CD14-positive monocyte (primary cell): ENCODE data around the gene TMEM187. TPM values are rescaled to one million over a fixed set of nuclear protein-coding genes. Genes with fewer than 3 reads are reported as not detected.
A peak's percentile ranks its signal among the peaks of the same experiment; 100 is the strongest.

Experiments
- DNase-seq, 3 donors: peaks; one replicate each; pipeline ENCODE4 v3.0.0-alpha.2; 2011 to 2022
- H2AFZ ChIP-seq: 2 replicates; pipeline ENCODE4 v1.6.0; 2012; ENCODE audit warnings: mild to moderate bottlenecking, low read depth, low read length, inconsistent platforms; ENCODE audit not compliant: insufficient read depth, poor library complexity, severe bottlenecking
- H3K27ac ChIP-seq, 2 donors: 1 replicate in 1 of 2; 2 replicates in 1 of 2; pipeline ENCODE4 v1.5.1; 2012 to 2013; ENCODE audit warnings: low read length in 2 of 2, control low read depth in 1 of 2, inconsistent platforms in 1 of 2, low read depth in 1 of 2, mild to moderate bottlenecking in 1 of 2
- H3K27me3 ChIP-seq, 2 donors: one replicate each; pipeline versions ENCODE4 v1.6.0 to v1.6.1; 2011 to 2013; ENCODE audit warnings: low read length in 2 of 2; ENCODE audit not compliant: control insufficient read depth in 2 of 2, insufficient read depth in 2 of 2
- H3K36me3 ChIP-seq, 2 donors: replicated peaks in 1 of 2; 1 replicate in 1 of 2; 2 replicates in 1 of 2; pipeline versions ENCODE4 v1.5.1 to v1.6.1; 2012 to 2013; ENCODE audit warnings: low read length in 2 of 2, control low read depth in 1 of 2, inconsistent platforms in 1 of 2, mild to moderate bottlenecking in 1 of 2; ENCODE audit not compliant: insufficient read depth in 2 of 2, control insufficient read depth in 1 of 2
- H3K4me1 ChIP-seq, 2 donors: 1 replicate in 1 of 2; 2 replicates in 1 of 2; pipeline versions ENCODE4 v1.5.1 to v1.6.1; 2012 to 2013; ENCODE audit warnings: low read length in 2 of 2, control low read depth in 1 of 2, inconsistent platforms in 1 of 2, mild to moderate bottlenecking in 1 of 2, moderate library complexity in 1 of 2; ENCODE audit not compliant: insufficient read depth in 2 of 2, control insufficient read depth in 1 of 2
- H3K4me2 ChIP-seq: replicated peaks from 2 replicates; pipeline ENCODE3; 2012; ENCODE audit warnings: low read length, moderate library complexity, mild to moderate bottlenecking; ENCODE audit not compliant: poor library complexity, severe bottlenecking; ENCODE audit errors: extremely low read depth
- H3K4me3 ChIP-seq, 3 experiments: fragments of 200-600 bp in 1 of 3; sonication (generic) in 1 of 3; replicated peaks in 1 of 3; 1 replicate in 2 of 3; 2 replicates in 1 of 3; pipeline ENCODE4 v1.5.1; 2011 to 2013; ENCODE audit warnings: low read length in 3 of 3, mild to moderate bottlenecking in 3 of 3, control low read depth in 2 of 3, low read depth in 2 of 3, inconsistent platforms in 1 of 3, moderate library complexity in 1 of 3
- H3K79me2 ChIP-seq: 2 replicates; pipeline ENCODE4 v1.6.0; 2012; ENCODE audit warnings: mild to moderate bottlenecking, control low read depth, inconsistent platforms, low read length, moderate library complexity; ENCODE audit not compliant: insufficient read depth
- H3K9ac ChIP-seq: 2 replicates; pipeline ENCODE4 v1.6.0; 2017; ENCODE audit warnings: low read length, mild to moderate bottlenecking; ENCODE audit not compliant: insufficient read depth, poor library complexity, severe bottlenecking
- H3K9me3 ChIP-seq, 2 donors: replicated peaks in 1 of 2; 1 replicate in 1 of 2; 2 replicates in 1 of 2; pipeline versions ENCODE4 v1.5.1 to v1.6.1; 2012 to 2013; ENCODE audit warnings: low read length in 2 of 2, control low read depth in 1 of 2; ENCODE audit not compliant: control insufficient read depth in 1 of 2, insufficient read depth in 1 of 2
- H4K20me1 ChIP-seq: 2 replicates; pipeline ENCODE4 v1.6.0; 2012; ENCODE audit warnings: mild to moderate bottlenecking, low read length, control low read depth, moderate library complexity; ENCODE audit not compliant: insufficient read depth
- H3K27ac Mint-ChIP-seq, 7 donors: one replicate each; pipeline ENCODE4 v1.8.0; 2020; ENCODE audit warnings: mild to moderate bottlenecking in 7 of 7, mixed read lengths in 7 of 7, moderate library complexity in 6 of 7, inconsistent platforms in 2 of 7
- H3K27me3 Mint-ChIP-seq, 3 donors: one replicate each; pipeline ENCODE4 v1.8.0; 2021 to 2022; ENCODE audit warnings: low read depth in 3 of 3, mild to moderate bottlenecking in 3 of 3, mixed read lengths in 3 of 3, moderate library complexity in 3 of 3, inconsistent platforms in 1 of 3
- H3K36me3 Mint-ChIP-seq, 2 donors: one replicate each; pipeline ENCODE4 v1.8.0; 2020; ENCODE audit warnings: mixed read lengths in 2 of 2, inconsistent platforms in 1 of 2, mild to moderate bottlenecking in 1 of 2
- H3K4me1 Mint-ChIP-seq: one replicate; pipeline ENCODE4 v1.8.0; 2020; ENCODE audit warnings: mild to moderate bottlenecking, mixed read lengths
- H3K4me3 Mint-ChIP-seq, 2 donors: one replicate each; pipeline ENCODE4 v1.8.0; 2020; ENCODE audit warnings: mild to moderate bottlenecking in 2 of 2, mixed read lengths in 2 of 2, moderate library complexity in 1 of 2
- H3K9me3 Mint-ChIP-seq, 7 donors: one replicate each; pipeline ENCODE4 v1.8.0; 2020 to 2022; ENCODE audit warnings: mixed read lengths in 7 of 7, mild to moderate bottlenecking in 6 of 7, moderate library complexity in 6 of 7, inconsistent platforms in 2 of 7
- CTCF ChIP-seq: fragments of 200-600 bp; IDR thresholded peaks from one replicate; pipeline ENCODE4 v1.8.0; 2022; ENCODE audit warnings: antibody characterized with exemption, mild to moderate bottlenecking
- WGBS: methylation state at CpG from one replicate; pipeline ENCODE4 v1.1.5; 2013; ENCODE audit warnings: missing lambda C conversion rate; ENCODE audit not compliant: insufficient coverage; 5-methylcytosine and 5-hydroxymethylcytosine counted together
- intact Hi-C, 2 donors: fragments of 100-400 bp; cut with micrococcal nuclease; formaldehyde crosslinking; loops; one replicate each; pipeline versions ENCODE4 v1.15.0 to v1.15.1; 2023
- polyA plus RNA-seq, 3 donors: library from polyadenylated mRNA; depleted of rRNA in 1 of 3; unstranded in 2 of 3; stranded (reverse) in 1 of 3; fragments of 300-500 nt in 2 of 3; fragments of >200 nt in 1 of 3; fragmentation: Illumina TruSeq in 2 of 3; gene quantifications; 1 replicate in 2 of 3; 2 replicates in 1 of 3; pipeline ENCODE4 v1.2.3, GENCODE V29; 2012 to 2021

The TMEM187 gene
- polyA plus RNA-seq, 3 donors, result 2.8 to 10.3 (median 4.9) TPM

DNA sequence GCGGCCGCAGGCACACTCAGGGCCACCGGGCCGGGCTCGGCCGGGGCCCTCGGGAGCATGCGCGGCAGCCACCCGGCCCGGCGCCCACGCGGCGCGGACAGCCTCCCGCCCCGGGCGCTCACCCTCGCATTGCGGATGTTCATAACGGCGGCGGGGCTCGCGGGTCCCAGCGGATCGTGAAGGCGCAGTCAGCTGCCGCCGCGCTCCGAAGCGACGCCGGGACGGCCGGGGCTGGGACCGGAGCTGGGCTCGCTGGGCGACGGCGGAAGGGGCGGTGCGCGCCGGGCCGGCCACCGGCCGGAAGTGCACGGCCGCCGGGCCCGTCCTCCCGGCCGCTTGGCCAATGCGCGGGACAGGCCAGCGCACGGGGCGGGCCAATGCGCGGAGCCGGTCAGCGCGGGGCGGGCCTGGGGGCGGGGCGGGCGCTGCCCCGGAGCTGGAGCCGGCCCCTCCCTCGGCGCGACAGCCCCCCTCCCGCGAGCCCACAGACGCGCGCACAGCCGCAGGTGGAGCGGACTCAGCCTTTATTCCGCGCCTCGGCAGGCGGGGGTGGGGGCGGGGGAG, 37.7 kb upstream of the TMEM187 start, which contains the start of gene NAA10:
TSS of gene NAA10 (minus strand) at position 276 of the 564 bp plus-strand sequence. CDS start at position 143, 133 bp downstream.
- H4K20me1 ChIP-seq, result peaks cover 74% of the 10 kb centered on the region
- H3K79me2 ChIP-seq, result peaks cover 38% of the 10 kb centered on the region
- TF ChIP-seq CTCF, result no peak
- H3K4me3 ChIP-seq, result peak within 1 kb of the TSS; percentile 65 to 85 (median 66)
- peaks cover 20 to 25% of the 10 kb centered on the region in 2 donors for H3K4me1 ChIP-seq
- H3K9me3 ChIP-seq, result no peaks in the 10 kb centered on the region
- Mint-ChIP-seq H3K27ac (peak within 1 kb of the TSS; percentile 11 to 84 (median 61)), H3K27me3 (peaks cover 0 to 54% (median 2%) of the 10 kb centered on the region in 3 donors), H3K36me3 (peaks cover 25 to 45% of the 10 kb centered on the region in 2 donors), H3K9me3 (peaks cover 0 to 11% (median 2%) of the 10 kb centered on the region in 7 donors), H3K4me1 (peaks cover 16% of the 10 kb centered on the region), H3K4me3 (peak within 1 kb of the TSS; percentile 79 to 88)
- peak within 1 kb of the TSS; percentile 46 for H2AFZ ChIP-seq
- H3K27ac ChIP-seq, result peak within 1 kb of the TSS in 1 of 2 donors; percentile 48
- DNase-seq, result peak; percentile 47 to 66 (median 60)
- peak within 1 kb of the TSS; percentile 45 for H3K9ac ChIP-seq
- peaks cover 0 to 3% of the 10 kb centered on the region in 2 donors for H3K27me3 ChIP-seq
- WGBS, result under 1% methylated on average over 65 of the region's 87 CpGs
- intact Hi-C loops, result no loop called here
- H3K36me3 ChIP-seq, result peaks cover 38 to 50% of the 10 kb centered on the region in 2 donors
- H3K4me2 ChIP-seq, result peak within 1 kb of the TSS; percentile 94

DNA sequence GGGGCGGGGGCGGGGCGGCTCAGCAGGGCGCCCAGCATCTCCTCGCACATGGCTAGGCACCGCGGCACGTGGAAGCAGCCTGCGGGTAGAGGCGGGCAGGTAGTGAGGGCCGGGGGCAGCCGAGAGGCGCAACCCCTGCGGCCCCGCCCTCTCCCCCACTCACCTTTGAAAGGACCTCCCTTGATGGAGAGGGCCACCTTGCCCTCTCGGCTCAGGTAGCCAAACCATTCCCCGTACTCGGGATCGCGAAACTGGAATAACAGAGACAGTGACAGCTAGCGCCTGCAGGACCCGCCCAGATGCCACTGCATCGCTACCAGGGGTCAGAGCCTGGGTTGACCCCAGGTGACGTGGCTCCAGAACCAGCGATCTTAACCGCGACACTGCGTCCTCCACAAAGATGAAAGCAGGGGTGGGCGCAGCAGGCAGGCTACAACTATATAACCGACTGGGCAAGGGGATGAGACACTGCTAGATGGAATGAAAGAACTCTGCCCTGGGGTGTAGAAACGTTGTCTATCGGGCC, 37.2 kb upstream of the TMEM187 start:
- no peak for DNase-seq
- WGBS, result 47% methylated on average over 12 of the region's 32 CpGs
- Histone ChIP-seq H4K20me1 (peaks cover 74% of the 10 kb centered on the region), H2AFZ (no peak overlapping the region), H3K4me1 (peaks cover 15 to 20% of the 10 kb centered on the region in 2 donors), H3K27me3 (peaks cover 0 to 3% of the 10 kb centered on the region in 2 donors), H3K9ac (no peak overlapping the region), H3K79me2 (peaks cover 34% of the 10 kb centered on the region), H3K4me2 (peak overlapping the region; percentile 94), H3K36me3 (peaks cover 38 to 50% of the 10 kb centered on the region in 2 donors), H3K4me3 (no peak overlapping the region), H3K9me3 (no peaks in the 10 kb centered on the region), H3K27ac (no peak overlapping the region)
- H3K27ac Mint-ChIP-seq, result peak overlapping the region in 1 of 7 donors; percentile 30
- peaks cover 0 to 11% (median 2%) of the 10 kb centered on the region in 7 donors for H3K9me3 Mint-ChIP-seq
- no peak for TF ChIP-seq CTCF
- intact Hi-C loops, result no loop called here
- H3K4me3 Mint-ChIP-seq, result peak overlapping the region; percentile 42 to 45
- peaks cover 28 to 46% of the 10 kb centered on the region in 2 donors for H3K36me3 Mint-ChIP-seq
- H3K27me3 Mint-ChIP-seq, result peaks cover 1 to 52% (median 2%) of the 10 kb centered on the region in 3 donors
- peaks cover 18% of the 10 kb centered on the region for H3K4me1 Mint-ChIP-seq
